HEK293 (cell line): ENCODE results near the gene TAF10.

Source experiments
- CTCF ChIA-PET: fragments of 350-600 bp; formaldehyde crosslinking; extraction: SDS; loops from one replicate; lab custom pipeline; 2021; ENCODE audit warnings: antibody characterized with exemption; lab: Yijun Ruan, JAX
- POLR2A ChIA-PET: fragments of 300-600 bp; formaldehyde crosslinking; extraction: SDS; loops from one replicate; lab custom pipeline; 2020; ENCODE audit warnings: antibody characterized with exemption, inconsistent platforms; lab: Yijun Ruan, JAX
- H3K27ac ChIP-seq: fragments of 200-500 bp; sonication (Bioruptor generic); 2 replicates; pipeline ENCODE4 v1.5.1; 2014; ENCODE audit warnings: low read depth, low read length, control low read depth, inconsistent platforms; ENCODE audit errors: extremely low read depth
- H3K36me3 ChIP-seq, 2 experiments: fragments of 200-500 bp in 1 of 2; sonication (Bioruptor generic) in 1 of 2; 1 replicate in 1 of 2; 2 replicates in 1 of 2; pipeline ENCODE4 v1.5.1; 2014 to 2017; ENCODE audit warnings: inconsistent platforms in 2 of 2, low read length in 2 of 2; ENCODE audit not compliant: control insufficient read depth in 2 of 2, insufficient read depth in 1 of 2
- H3K4me1 ChIP-seq: fragments of 200-500 bp; sonication (Bioruptor generic); 2 replicates; pipeline ENCODE4 v1.5.1; 2014; ENCODE audit warnings: mild to moderate bottlenecking, low read length, inconsistent platforms; ENCODE audit not compliant: control insufficient read depth, insufficient read depth
- H3K4me3 ChIP-seq: 2 replicates; pipeline ENCODE4 v1.5.1; 2011; ENCODE audit warnings: low read depth, mild to moderate bottlenecking, control low read depth, low read length, moderate library complexity
- H3K9me3 ChIP-seq: fragments of 200-500 bp; sonication (Bioruptor generic); 2 replicates; pipeline ENCODE4 v1.5.1; 2014; ENCODE audit warnings: low read depth, low read length, inconsistent platforms; ENCODE audit not compliant: control insufficient read depth, insufficient read depth
- ELK4 ChIP-seq: IDR thresholded peaks from 2 replicates; pipeline ENCODE4 v1.6.1; 2011; ENCODE audit warnings: mild to moderate bottlenecking, low read depth, low read length, borderline replicate concordance
- IKZF3 ChIP-seq: fragments of 450-650 bp; IDR thresholded peaks from 2 replicates; pipeline ENCODE4 v1.5.0; 2018; ENCODE audit warnings: missing biosample characterization, mild to moderate bottlenecking, missing genetic modification characterization, moderate library complexity
- KLF7 ChIP-seq: fragments of 450-650 bp; formaldehyde crosslinking; IDR thresholded peaks from 2 replicates; pipeline ENCODE4 v1.5.1; 2016; ENCODE audit warnings: missing biosample characterization, missing genetic modification characterization, borderline replicate concordance
- MEIS1 ChIP-seq: sonication (generic); formaldehyde crosslinking; IDR thresholded peaks from 2 replicates; pipeline ENCODE4 v1.8.1; 2022; ENCODE audit warnings: missing genetic modification reagents, mild to moderate bottlenecking, borderline replicate concordance
- PBX3 ChIP-seq: sonication (generic); formaldehyde crosslinking; IDR thresholded peaks from 2 replicates; pipeline ENCODE4 v1.8.1; 2022; ENCODE audit warnings: mild to moderate bottlenecking, moderate library complexity, missing genetic modification reagents
- PRDM10 ChIP-seq: fragments of 450-650 bp; formaldehyde crosslinking; IDR thresholded peaks from 2 replicates; pipeline ENCODE4 v1.5.1; 2016; ENCODE audit warnings: missing biosample characterization, missing genetic modification characterization
- REPIN1 ChIP-seq: fragments of 450-650 bp; formaldehyde crosslinking; IDR thresholded peaks from 2 replicates; pipeline ENCODE4 v1.5.1; 2017; ENCODE audit warnings: missing biosample characterization, missing genetic modification characterization, low read depth
- REST ChIP-seq: fragments of 450-650 bp; formaldehyde crosslinking; IDR thresholded peaks from 2 replicates; pipeline ENCODE4 v1.5.1; 2016; ENCODE audit warnings: missing biosample characterization, missing genetic modification characterization
- SP2 ChIP-seq: fragments of 450-650 bp; formaldehyde crosslinking; IDR thresholded peaks from 2 replicates; pipeline ENCODE4 v1.5.1; 2016; ENCODE audit warnings: missing biosample characterization, missing genetic modification characterization
- SP7 ChIP-seq: fragments of 450-650 bp; formaldehyde crosslinking; IDR thresholded peaks from 2 replicates; pipeline ENCODE4 v1.5.1; 2016; ENCODE audit warnings: missing biosample characterization, missing genetic modification characterization
- ZBTB1 ChIP-seq: fragments of 450-650 bp; formaldehyde crosslinking; IDR thresholded peaks from 2 replicates; pipeline ENCODE4 v1.5.1; 2016; ENCODE audit warnings: missing biosample characterization, missing genetic modification characterization
- ZBTB21 ChIP-seq: fragments of 450-650 bp; formaldehyde crosslinking; IDR thresholded peaks from 2 replicates; pipeline ENCODE4 v1.5.1; 2017; ENCODE audit warnings: missing biosample characterization, missing genetic modification characterization
- ZNF112 ChIP-seq: fragments of 450-650 bp; formaldehyde crosslinking; IDR thresholded peaks from 2 replicates; pipeline ENCODE4 v1.5.0; 2017; ENCODE audit warnings: missing biosample characterization, missing genetic modification characterization
- ZNF239 ChIP-seq: fragments of 450-650 bp; formaldehyde crosslinking; IDR thresholded peaks from 2 replicates; pipeline ENCODE4 v1.5.1; 2016; ENCODE audit warnings: missing biosample characterization, missing genetic modification characterization
- ZNF324 ChIP-seq: fragments of 450-650 bp; formaldehyde crosslinking; IDR thresholded peaks from 2 replicates; pipeline ENCODE4 v1.5.1; 2016; ENCODE audit warnings: missing biosample characterization, missing genetic modification characterization
- ZNF335 ChIP-seq: fragments of 450-650 bp; formaldehyde crosslinking; conservative IDR thresholded peaks from 2 replicates; pipeline ENCODE4 v1.5.1; 2016; ENCODE audit warnings: missing biosample characterization, missing genetic modification characterization
- ZNF350 ChIP-seq: fragments of 450-650 bp; formaldehyde crosslinking; IDR thresholded peaks from 2 replicates; pipeline ENCODE4 v1.5.0; 2017; ENCODE audit warnings: missing biosample characterization, mild to moderate bottlenecking, missing genetic modification characterization
- ZNF366 ChIP-seq: fragments of 450-650 bp; formaldehyde crosslinking; conservative IDR thresholded peaks from 2 replicates; pipeline ENCODE4 v1.5.1; 2016; ENCODE audit warnings: missing biosample characterization, missing genetic modification characterization
- ZNF391 ChIP-seq: fragments of 450-650 bp; formaldehyde crosslinking; IDR thresholded peaks from 2 replicates; pipeline ENCODE4 v1.5.1; 2016; ENCODE audit warnings: low read depth, missing biosample characterization, missing genetic modification characterization, borderline replicate concordance
- ZNF394 ChIP-seq: fragments of 450-650 bp; formaldehyde crosslinking; IDR thresholded peaks from 2 replicates; pipeline ENCODE4 v1.5.1; 2016; ENCODE audit warnings: missing biosample characterization, missing genetic modification characterization, mild to moderate bottlenecking, moderate library complexity, borderline replicate concordance
- ZNF433 ChIP-seq: fragments of 450-650 bp; formaldehyde crosslinking; IDR thresholded peaks from 2 replicates; pipeline ENCODE4 v1.5.1; 2016; ENCODE audit warnings: missing biosample characterization, missing genetic modification characterization, low read depth
- ZNF501 ChIP-seq: fragments of 450-650 bp; formaldehyde crosslinking; IDR thresholded peaks from 2 replicates; pipeline ENCODE4 v1.5.1; 2016; ENCODE audit warnings: missing biosample characterization, missing genetic modification characterization
- ZNF521 ChIP-seq: fragments of 450-650 bp; formaldehyde crosslinking; IDR thresholded peaks from 2 replicates; pipeline ENCODE4 v1.5.1; 2017; ENCODE audit warnings: missing biosample characterization, mild to moderate bottlenecking, missing genetic modification characterization
- ZNF610 ChIP-seq: fragments of 450-650 bp; formaldehyde crosslinking; IDR thresholded peaks from 2 replicates; pipeline ENCODE4 v1.5.1; 2016; ENCODE audit warnings: missing biosample characterization, missing genetic modification characterization, borderline replicate concordance
- ZNF776 ChIP-seq: fragments of 450-650 bp; formaldehyde crosslinking; IDR thresholded peaks from 2 replicates; pipeline ENCODE4 v1.5.0; 2017; ENCODE audit warnings: missing biosample characterization, missing genetic modification characterization, borderline replicate concordance
- ZNF792 ChIP-seq: fragments of 450-650 bp; formaldehyde crosslinking; IDR thresholded peaks from 2 replicates; pipeline ENCODE4 v1.5.1; 2016; ENCODE audit warnings: missing biosample characterization, missing genetic modification characterization
- ZNF830 ChIP-seq: fragments of 450-650 bp; IDR thresholded peaks from 2 replicates; pipeline ENCODE4 v1.5.0; 2018; ENCODE audit warnings: missing biosample characterization, missing genetic modification characterization, low read depth, mild to moderate bottlenecking, moderate library complexity

The TAF10 gene

GRCh38 chr11:6612213-6613041, at the start of gene TAF10:
TAF10 (minus strand) TSS chr11:6612216; CDS start chr11:6612189, 27 bp downstream.
- peak within 1 kb of the TSS; percentile 70 for H3K27ac ChIP-seq
- H3K36me3 ChIP-seq = peaks cover 0 to 79% of the 10 kb centered on the region in 2 experiments; a peak in 1 of 3 replicates
- H3K9me3 ChIP-seq = no peaks in the 10 kb centered on the region
- POLR2A ChIA-PET = interaction anchor here (0.5 to 3.7 kb wide), 15 partner anchors 9 to 137 kb away, joined by 3 to 20 read pairs (median 4); partner anchors contain the start of genes DCHS1, ILK, MRPL17 and RRP8
- H3K4me1 ChIP-seq = no peaks in the 10 kb centered on the region
- CTCF ChIA-PET = interaction anchor here (0.5 to 2.0 kb wide), 9 partner anchors 8 to 850 kb away, joined by 3 to 10 read pairs (median 4); partner anchors contain the start of gene MRPL17
- H3K4me3 ChIP-seq = peak within 1 kb of the TSS; percentile 83
- TF ChIP-seq PBX3 (CRISPR knock-in tag) (peak; percentile 81), KLF7 (tag by site-specific recombination) (0 out of 2 replicates have a peak, but pooled peaks have one; percentile 11), ZNF501 (peak; percentile 72; the same call in 1 of the 2 replicates), REPIN1 (tag by site-specific recombination) (no peak), ELK4 (0 out of 2 replicates have a peak, but pooled peaks have one; percentile 50), ZNF391 (tag by site-specific recombination) (peak; percentile 73; the same call in 1 of the 2 replicates), ZNF394 (tag by site-specific recombination) (0 out of 2 replicates have a peak, but pooled peaks have one; percentile 17), ZNF112 (no peak), ZNF830 (no peak), ZNF610 (peak; percentile 68), PRDM10 (tag by site-specific recombination) (0 out of 2 replicates have a peak, but pooled peaks have one; percentile 39), ZNF324 (tag by site-specific recombination) (0 out of 2 replicates have a peak, but pooled peaks have one; percentile 55), REST (tag by site-specific recombination) (0 out of 2 replicates have a peak, but pooled peaks have one; percentile 25), ZNF792 (tag by site-specific recombination) (no peak), ZNF366 (peak; percentile 30; the same call in 1 of the 2 replicates), ZNF433 (tag by site-specific recombination) (no peak), MEIS1 (no peak), ZNF776 (tag by site-specific recombination) (no peak), SP2 (tag by site-specific recombination) (peak; percentile 95), ZBTB1 (no peak), SP7 (peak; percentile 74), ZNF350 (tag by site-specific recombination) (no peak), ZNF239 (tag by site-specific recombination) (no peak), ZNF335 (tag by site-specific recombination) (peak; percentile 91), ZNF521 (tag by site-specific recombination) (no peak), IKZF3 (tag by site-specific recombination) (peak; percentile 29; the same call in 1 of the 2 replicates), ZBTB21 (tag by site-specific recombination) (peak; percentile 91)
